NCI-H128 (cell line): ENCODE results near the gene TNKS2.

Source experiments
- DNase-seq: peaks from one replicate; lab custom pipeline; 2025; ENCODE audit not compliant: unreplicated experiment; lab: John Stamatoyannopoulos, UW

The TNKS2 gene

DNA sequence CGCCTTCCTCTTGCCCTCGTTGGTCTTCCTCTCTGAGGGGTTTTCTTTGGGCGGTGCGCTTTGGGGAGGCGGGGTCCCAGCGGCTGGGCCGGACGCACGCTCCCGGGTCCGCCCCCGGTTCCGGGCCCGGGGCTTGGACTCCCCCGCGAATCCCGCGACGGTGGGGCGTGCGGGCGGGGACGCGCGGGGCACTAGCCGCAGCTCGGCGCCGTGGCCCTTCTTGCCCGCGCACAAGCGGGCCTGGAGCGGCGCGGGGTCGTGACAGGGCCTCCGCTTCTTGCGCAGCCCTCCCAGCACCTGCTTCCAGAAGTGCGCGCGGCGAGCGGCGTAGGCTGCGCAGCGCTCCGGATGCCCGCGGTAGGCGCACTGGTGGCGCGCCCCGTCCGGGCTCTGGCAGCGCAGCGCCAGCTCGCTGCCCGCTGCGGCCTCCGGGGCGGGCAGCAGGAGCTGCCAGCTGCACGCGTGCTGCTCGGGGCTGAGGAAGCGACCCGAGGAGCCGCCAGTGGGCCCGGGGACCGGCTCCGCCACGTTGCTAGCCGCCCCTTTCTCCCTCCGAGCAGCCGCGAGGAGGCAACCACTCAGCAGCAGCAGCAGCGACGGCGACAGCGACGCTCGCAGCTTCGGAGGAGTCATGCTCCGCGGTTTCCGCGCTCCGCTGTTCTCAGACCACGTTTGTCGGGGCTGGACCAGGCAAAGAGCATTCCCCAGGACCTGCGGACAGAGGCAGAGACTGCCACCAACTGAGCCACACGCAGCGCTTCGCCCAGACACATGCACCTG lies 110.3 kb downstream of the TNKS2 start:
- DNase-seq = peak; percentile 19

GRCh38 chr10:91909117-91909677 lies 111.0 kb downstream of the TNKS2 start, which contains the start of gene FGFBP3:
Gene FGFBP3 (minus strand): TSS chr10:91909486. CDS start chr10:91908969, 517 bp downstream.
- peak; percentile 27 for DNase-seq

DNA sequence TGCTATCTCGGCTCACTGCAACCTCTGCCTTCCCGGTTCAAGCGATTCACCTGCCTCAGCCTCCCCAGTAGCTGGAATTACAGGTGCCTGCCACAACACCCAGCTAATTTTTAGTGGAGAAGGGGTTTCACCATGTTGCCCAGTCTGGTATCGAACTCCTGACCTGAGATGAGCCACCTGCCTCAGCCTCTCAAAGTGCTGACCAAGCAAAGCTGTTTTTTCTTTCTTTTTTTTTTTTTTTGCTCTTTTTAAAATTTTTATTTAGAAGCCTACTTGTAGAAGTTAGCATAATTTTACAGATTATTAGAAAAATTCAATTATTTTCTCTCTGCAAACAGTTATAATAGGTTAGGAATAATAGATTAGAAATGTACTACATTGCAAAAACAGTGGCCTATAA lies 112.2 kb downstream of the TNKS2 start:
- DNase-seq = no peak
